Hematopoietic multipotent progenitor cell (in vitro differentiated cells): ENCODE measurements around the gene NIPAL3. TPM values are rescaled to one million over a fixed set of nuclear protein-coding genes. Genes with fewer than 3 reads are reported as not detected.
"Not testable (repeated sequence)": the region's sequence is repeated elsewhere in the genome, so short reads cannot be mapped to it uniquely, and the experiment has no call there.

ENCODE experiments used
- DNase-seq, 3 donors: peaks; one replicate each; pipeline ENCODE4 v3.0.0-alpha.2; 2011 to 2015; ENCODE audit warnings: low read depth in 2 of 3, low spot score in 2 of 3
- total RNA-seq: library from RNA; depleted of rRNA; stranded (reverse); fragments of >200 nt; gene quantifications from one replicate; pipeline ENCODE4 v1.2.3, GENCODE V29; 2012

Gene NIPAL3
- total RNA-seq, 1 donor: 48.7 TPM

GRCh38 chr1:24420547-24420946, 4.9 kb downstream of the NIPAL3 start:
- no peak for DNase-seq

GRCh38 chr1:24421502-24421901, 5.9 kb downstream of the NIPAL3 start:
- DNase-seq: no peak

GRCh38 chr1:24424207-24424606, 8.6 kb downstream of the NIPAL3 start:
- no peak for DNase-seq

GRCh38 chr1:24424990-24425389, 9.4 kb downstream of the NIPAL3 start:
- no peak for DNase-seq

GRCh38 chr1:24425441-24425840, 9.8 kb downstream of the NIPAL3 start:
- no peak for DNase-seq

- no peak for DNase-seq
These were observed 10.3 kb downstream of the NIPAL3 start for GRCh38 chr1:24425922-24426321.

GRCh38 chr1:24426744-24427544, 11.3 kb downstream of the NIPAL3 start:
- no peak for DNase-seq

GRCh38 chr1:24427545-24427862, 11.9 kb downstream of the NIPAL3 start:
- no peak for DNase-seq

- DNase-seq: no peak
These were observed 20.3 kb downstream of the NIPAL3 start for GRCh38 chr1:24435782-24436365.

- DNase-seq: no peak
These were observed 22.2 kb downstream of the NIPAL3 start for GRCh38 chr1:24437631-24438396.

- DNase-seq: no peak
These were observed 22.9 kb downstream of the NIPAL3 start for GRCh38 chr1:24438423-24438901.

- no peak for DNase-seq
These were observed 24.8 kb downstream of the NIPAL3 start for GRCh38 chr1:24440436-24440835.

GRCh38 chr1:24441480-24441879, 25.9 kb downstream of the NIPAL3 start:
- no peak for DNase-seq

GRCh38 chr1:24441996-24442668, 26.5 kb downstream of the NIPAL3 start:
- no peak for DNase-seq

GRCh38 chr1:24442764-24443163, 27.2 kb downstream of the NIPAL3 start:
- DNase-seq: no peak

GRCh38 chr1:24443241-24443656, 27.6 kb downstream of the NIPAL3 start:
- no peak for DNase-seq

- DNase-seq: not testable (repeated sequence)
These were observed 30.8 kb downstream of the NIPAL3 start for GRCh38 chr1:24446446-24446845.

GRCh38 chr1:24450316-24450715, 34.7 kb downstream of the NIPAL3 start:
- DNase-seq: no peak

GRCh38 chr1:24450857-24451397, 35.3 kb downstream of the NIPAL3 start:
- DNase-seq: no peak

- DNase-seq: no peak
These were observed 36.1 kb downstream of the NIPAL3 start for GRCh38 chr1:24451746-24452145.
